ENCODE data around the gene MARCHF2.
"Not testable (repeated sequence)": the region's sequence is repeated elsewhere in the genome, so short reads cannot be mapped to it uniquely, and the experiment has no call there.

The MARCHF2 gene

DNA sequence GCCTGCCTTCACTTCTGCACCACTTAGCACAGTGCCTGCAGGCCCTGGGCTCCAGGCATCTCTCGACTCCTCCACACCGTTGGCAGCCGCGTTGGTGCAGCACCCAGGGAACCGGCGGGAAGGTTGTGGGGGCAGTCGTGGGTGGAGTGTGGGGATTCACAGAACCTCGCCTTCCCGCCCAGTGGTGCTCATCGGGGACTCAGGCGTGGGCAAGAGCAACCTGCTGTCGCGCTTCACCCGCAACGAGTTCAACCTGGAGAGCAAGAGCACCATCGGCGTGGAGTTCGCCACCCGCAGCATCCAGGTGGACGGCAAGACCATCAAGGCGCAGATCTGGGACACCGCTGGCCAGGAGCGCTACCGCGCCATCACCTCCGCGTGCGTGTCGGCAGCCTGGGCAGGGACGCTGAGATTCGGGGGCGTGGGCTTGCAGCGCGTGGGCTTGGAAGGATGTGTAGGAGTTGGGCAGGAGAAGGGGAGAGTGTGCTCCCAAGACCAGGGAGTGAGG, 13.4 kb upstream of the MARCHF2 start:
- H3K9ac ChIP-seq (ENCODE audit: low read depth, low read length): no peak overlapping the region

DNA sequence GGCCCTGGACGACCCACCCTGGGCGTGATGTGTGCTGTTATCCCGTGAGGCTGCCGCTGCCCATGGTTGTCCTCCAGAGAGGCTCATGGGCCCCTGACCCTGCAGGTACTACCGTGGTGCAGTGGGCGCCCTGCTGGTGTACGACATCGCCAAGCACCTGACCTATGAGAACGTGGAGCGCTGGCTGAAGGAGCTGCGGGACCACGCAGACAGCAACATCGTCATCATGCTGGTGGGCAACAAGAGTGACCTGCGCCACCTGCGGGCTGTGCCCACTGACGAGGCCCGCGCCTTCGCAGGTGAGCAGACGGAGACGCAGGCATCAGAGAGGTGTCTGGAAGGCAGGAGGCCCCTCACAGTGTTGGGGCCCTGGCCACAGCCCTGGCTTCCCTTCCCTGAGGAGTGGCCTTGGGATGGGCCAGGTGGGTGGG, 11.1 kb upstream of the MARCHF2 start:
- H3K27me3 ChIP-seq (ENCODE audit: control insufficient read depth, insufficient read depth, low read length): no peaks in the 10 kb centered on the region
- no peak overlapping the region for H3K4me3 ChIP-seq (ENCODE audit: low read depth, low read length)
- H3K9me3 ChIP-seq (ENCODE audit: control insufficient read depth, insufficient read depth, low read length): no peaks in the 10 kb centered on the region
- H3K36me3 ChIP-seq (ENCODE audit: control insufficient read depth, insufficient read depth, low read length): peaks cover 15% of the 10 kb centered on the region
- H3K4me1 ChIP-seq (ENCODE audit: control insufficient read depth, insufficient read depth, low read length): peaks cover under 1% of the 10 kb centered on the region
- H3K9ac ChIP-seq (ENCODE audit: low read depth, low read length): no peak overlapping the region

More for the DNA sequence above, 13.4 kb upstream of the MARCHF2 start:
- H3K27me3 ChIP-seq (ENCODE audit: control insufficient read depth, insufficient read depth, low read length): no peaks in the 10 kb centered on the region
- peaks cover 13% of the 10 kb centered on the region for H3K36me3 ChIP-seq (ENCODE audit: control insufficient read depth, insufficient read depth, low read length)
- H3K4me1 ChIP-seq (ENCODE audit: control insufficient read depth, insufficient read depth, low read length): peaks cover 4% of the 10 kb centered on the region
- H3K9me3 ChIP-seq (ENCODE audit: control insufficient read depth, insufficient read depth, low read length): no peaks in the 10 kb centered on the region
- H3K4me3 ChIP-seq (ENCODE audit: low read depth, low read length): no peak overlapping the region

DNA sequence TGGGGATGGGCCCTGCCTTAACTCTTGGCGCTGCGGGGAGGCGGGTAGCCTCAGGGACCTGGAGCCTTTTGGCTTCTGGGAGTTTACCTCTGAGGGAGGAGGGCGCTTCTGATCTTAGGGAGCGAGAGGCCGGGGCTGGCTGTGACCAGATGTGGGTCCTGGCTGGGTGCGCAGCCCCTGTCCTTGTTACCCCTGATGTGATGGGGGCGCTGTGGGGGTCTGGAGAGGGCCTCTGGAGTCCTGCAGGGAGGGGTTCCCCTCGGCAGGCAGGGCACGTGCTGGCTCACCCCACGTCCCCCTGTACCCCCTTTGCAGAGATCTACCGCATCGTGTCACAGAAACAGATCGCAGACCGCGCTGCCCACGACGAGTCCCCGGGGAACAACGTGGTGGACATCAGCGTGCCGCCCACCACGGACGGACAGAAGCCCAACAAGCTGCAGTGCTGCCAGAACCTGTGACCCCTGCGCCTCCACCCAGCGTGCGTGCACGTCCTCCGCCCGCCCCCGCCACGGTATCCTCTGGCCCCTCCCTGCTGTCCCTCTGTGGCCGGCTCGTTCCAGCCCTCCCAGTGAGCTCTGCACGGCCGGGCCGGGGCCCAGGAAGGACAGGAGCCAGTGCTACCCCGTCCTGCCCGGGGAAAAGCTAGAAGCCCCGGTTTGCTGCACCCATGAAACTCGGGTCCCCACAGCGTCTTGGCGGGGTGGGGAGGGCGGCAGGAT, 9.8 kb upstream of the MARCHF2 start:
- Histone ChIP-seq H3K27me3 (ENCODE audit: control insufficient read depth, insufficient read depth, low read length) (no peaks in the 10 kb centered on the region), H3K9ac (ENCODE audit: low read depth, low read length) (no peak overlapping the region), H3K4me1 (ENCODE audit: control insufficient read depth, insufficient read depth, low read length) (no peaks in the 10 kb centered on the region), H3K4me3 (ENCODE audit: low read depth, low read length) (no peak overlapping the region), H3K36me3 (ENCODE audit: control insufficient read depth, insufficient read depth, low read length) (peaks cover 15% of the 10 kb centered on the region), H3K9me3 (ENCODE audit: control insufficient read depth, insufficient read depth, low read length) (no peaks in the 10 kb centered on the region)

DNA sequence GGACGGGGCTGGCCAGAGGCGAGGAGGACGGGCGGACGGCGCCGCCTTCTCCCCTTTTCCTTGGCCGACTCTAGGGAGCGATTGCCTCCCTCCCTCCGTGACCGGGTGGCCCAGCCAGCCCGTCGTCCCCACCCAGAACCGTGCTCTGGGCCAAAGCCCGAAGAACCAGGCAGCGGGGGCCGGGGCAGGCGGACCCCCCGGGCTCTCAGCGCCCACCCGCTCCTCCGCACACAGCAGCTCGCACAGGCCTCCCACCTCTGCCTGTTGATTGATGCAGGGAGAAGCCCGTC, 9.3 kb upstream of the MARCHF2 start:
- H3K36me3 ChIP-seq (ENCODE audit: control insufficient read depth, insufficient read depth, low read length): peaks cover 15% of the 10 kb centered on the region
- no peak overlapping the region for H3K9ac ChIP-seq (ENCODE audit: low read depth, low read length)
- no peaks in the 10 kb centered on the region for H3K27me3 ChIP-seq (ENCODE audit: control insufficient read depth, insufficient read depth, low read length)
- H3K4me3 ChIP-seq (ENCODE audit: low read depth, low read length): no peak overlapping the region
- H3K9me3 ChIP-seq (ENCODE audit: control insufficient read depth, insufficient read depth, low read length): no peaks in the 10 kb centered on the region
- H3K4me1 ChIP-seq (ENCODE audit: control insufficient read depth, insufficient read depth, low read length): no peaks in the 10 kb centered on the region

DNA sequence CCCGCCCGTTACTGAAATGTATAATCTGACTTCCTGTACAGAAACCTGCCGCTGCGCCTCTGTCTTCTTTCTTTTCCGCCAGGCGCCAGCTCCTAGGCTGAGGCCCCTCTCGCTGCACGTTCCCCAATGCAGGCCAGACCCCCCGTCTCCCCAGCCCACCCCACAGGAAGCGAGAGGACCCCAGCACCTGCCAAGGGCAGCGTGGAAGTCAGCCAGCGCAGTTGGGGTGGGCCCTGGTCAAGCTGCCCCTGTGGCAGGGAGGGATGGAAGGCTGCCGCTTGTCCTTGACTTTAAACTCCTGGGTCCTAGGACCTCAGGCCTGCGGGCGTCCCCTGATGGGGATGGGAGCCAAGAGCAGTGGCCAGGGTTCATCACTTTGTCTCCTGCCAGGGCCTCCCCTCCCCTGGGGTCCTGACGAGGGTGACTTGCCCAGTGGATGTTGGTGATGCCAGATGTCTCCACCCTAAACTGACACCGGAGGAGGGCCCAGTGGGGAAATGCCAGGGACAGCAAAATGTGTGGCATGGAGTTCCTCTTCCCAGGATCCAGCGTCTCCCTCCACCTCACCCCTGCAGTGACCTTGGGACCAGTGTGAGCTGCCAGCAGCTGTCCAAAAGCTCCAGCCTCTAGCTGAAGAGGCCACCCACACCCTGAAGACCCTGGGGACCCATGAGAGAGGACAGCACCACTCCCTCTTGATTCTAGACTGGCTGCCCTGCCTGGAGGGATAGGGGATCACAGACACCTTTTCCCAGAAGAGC, 8.5 kb upstream of the MARCHF2 start:
- Histone ChIP-seq H3K4me1 (ENCODE audit: control insufficient read depth, insufficient read depth, low read length) (no peaks in the 10 kb centered on the region), H3K36me3 (ENCODE audit: control insufficient read depth, insufficient read depth, low read length) (peaks cover 15% of the 10 kb centered on the region), H3K4me3 (ENCODE audit: low read depth, low read length) (no peak overlapping the region), H3K9ac (ENCODE audit: low read depth, low read length) (no peak overlapping the region), H3K27me3 (ENCODE audit: control insufficient read depth, insufficient read depth, low read length) (no peaks in the 10 kb centered on the region), H3K9me3 (ENCODE audit: control insufficient read depth, insufficient read depth, low read length) (no peaks in the 10 kb centered on the region)

DNA sequence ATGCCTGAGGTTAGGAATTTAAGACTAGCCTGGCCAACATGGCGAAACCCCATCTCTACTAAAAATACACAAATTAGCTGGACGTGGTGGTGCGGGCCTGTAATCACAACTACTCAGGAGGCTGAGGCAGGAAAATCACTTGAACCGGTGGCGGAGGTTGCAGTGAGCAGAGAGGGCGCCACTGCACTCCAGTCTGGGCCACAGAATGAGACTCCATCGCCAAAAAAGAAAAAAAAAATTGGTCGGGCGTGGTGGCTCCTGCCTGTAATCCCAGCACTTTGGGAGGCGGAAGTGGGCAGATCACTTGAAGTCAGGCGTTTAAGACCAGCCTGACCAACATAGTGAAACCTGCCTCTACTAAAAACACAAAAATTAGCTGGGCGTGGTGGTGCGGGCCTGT, 2.4 kb upstream of the MARCHF2 start:
- not testable (repeated sequence) for H3K36me3 ChIP-seq (ENCODE audit: control insufficient read depth, insufficient read depth, low read length); H3K4me3 ChIP-seq (ENCODE audit: low read depth, low read length); H3K9ac ChIP-seq (ENCODE audit: low read depth, low read length); H3K9me3 ChIP-seq (ENCODE audit: control insufficient read depth, insufficient read depth, low read length); H3K4me1 ChIP-seq (ENCODE audit: control insufficient read depth, insufficient read depth, low read length); H3K27me3 ChIP-seq (ENCODE audit: control insufficient read depth, insufficient read depth, low read length)

DNA sequence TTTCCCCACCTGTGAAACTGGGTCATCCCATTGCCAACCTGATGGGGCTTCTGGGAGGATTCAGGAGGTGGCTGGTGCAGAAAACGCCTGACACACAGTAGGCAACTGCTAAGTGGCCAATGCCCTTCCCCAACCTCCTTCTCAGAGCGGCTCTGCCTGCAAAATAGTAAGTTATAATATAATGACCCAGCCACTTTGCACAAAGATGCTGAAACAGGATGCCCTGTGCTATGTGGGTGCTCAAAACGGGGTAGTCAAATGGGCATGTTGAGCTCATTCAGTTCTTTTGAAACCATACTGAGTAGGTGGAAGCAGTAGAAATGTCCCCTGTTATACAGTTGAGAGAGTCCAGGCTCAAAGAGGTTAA, 507 bp downstream of the MARCHF2 start:
- Histone ChIP-seq H3K4me1 (ENCODE audit: control insufficient read depth, insufficient read depth, low read length) (peaks cover 2% of the 10 kb centered on the region), H3K4me3 (ENCODE audit: low read depth, low read length) (peak overlapping the region; percentile 72), H3K27me3 (ENCODE audit: control insufficient read depth, insufficient read depth, low read length) (peaks cover 3% of the 10 kb centered on the region), H3K9ac (ENCODE audit: low read depth, low read length) (no peak overlapping the region), H3K36me3 (ENCODE audit: control insufficient read depth, insufficient read depth, low read length) (no peaks in the 10 kb centered on the region), H3K9me3 (ENCODE audit: control insufficient read depth, insufficient read depth, low read length) (no peaks in the 10 kb centered on the region)

DNA sequence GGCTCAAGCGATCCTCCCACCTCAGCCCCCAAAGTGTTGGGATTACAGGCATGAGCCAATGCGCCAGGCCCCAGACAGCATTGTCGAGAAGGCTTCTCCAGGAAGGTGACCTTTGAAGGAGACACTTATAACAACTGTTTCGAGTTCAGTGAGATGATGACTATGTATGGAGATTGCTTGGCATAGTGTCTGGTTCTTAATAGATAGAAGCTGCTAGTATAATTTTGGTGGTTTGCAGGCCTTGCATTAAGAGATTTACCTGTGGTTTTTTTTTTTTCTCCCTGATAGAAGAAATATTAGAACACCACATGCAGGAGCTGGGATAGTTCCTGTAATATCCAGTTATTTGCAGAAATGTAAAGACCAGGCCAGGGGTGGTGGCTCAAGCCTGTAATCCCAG, 3.7 kb downstream of the MARCHF2 start:
- Histone ChIP-seq H3K9me3 (ENCODE audit: control insufficient read depth, insufficient read depth, low read length) (no peaks in the 10 kb centered on the region), H3K9ac (ENCODE audit: low read depth, low read length) (no peak overlapping the region), H3K4me1 (ENCODE audit: control insufficient read depth, insufficient read depth, low read length) (peaks cover 2% of the 10 kb centered on the region), H3K36me3 (ENCODE audit: control insufficient read depth, insufficient read depth, low read length) (peaks cover 2% of the 10 kb centered on the region), H3K4me3 (ENCODE audit: low read depth, low read length) (no peak overlapping the region), H3K27me3 (ENCODE audit: control insufficient read depth, insufficient read depth, low read length) (peaks cover 3% of the 10 kb centered on the region)

DNA sequence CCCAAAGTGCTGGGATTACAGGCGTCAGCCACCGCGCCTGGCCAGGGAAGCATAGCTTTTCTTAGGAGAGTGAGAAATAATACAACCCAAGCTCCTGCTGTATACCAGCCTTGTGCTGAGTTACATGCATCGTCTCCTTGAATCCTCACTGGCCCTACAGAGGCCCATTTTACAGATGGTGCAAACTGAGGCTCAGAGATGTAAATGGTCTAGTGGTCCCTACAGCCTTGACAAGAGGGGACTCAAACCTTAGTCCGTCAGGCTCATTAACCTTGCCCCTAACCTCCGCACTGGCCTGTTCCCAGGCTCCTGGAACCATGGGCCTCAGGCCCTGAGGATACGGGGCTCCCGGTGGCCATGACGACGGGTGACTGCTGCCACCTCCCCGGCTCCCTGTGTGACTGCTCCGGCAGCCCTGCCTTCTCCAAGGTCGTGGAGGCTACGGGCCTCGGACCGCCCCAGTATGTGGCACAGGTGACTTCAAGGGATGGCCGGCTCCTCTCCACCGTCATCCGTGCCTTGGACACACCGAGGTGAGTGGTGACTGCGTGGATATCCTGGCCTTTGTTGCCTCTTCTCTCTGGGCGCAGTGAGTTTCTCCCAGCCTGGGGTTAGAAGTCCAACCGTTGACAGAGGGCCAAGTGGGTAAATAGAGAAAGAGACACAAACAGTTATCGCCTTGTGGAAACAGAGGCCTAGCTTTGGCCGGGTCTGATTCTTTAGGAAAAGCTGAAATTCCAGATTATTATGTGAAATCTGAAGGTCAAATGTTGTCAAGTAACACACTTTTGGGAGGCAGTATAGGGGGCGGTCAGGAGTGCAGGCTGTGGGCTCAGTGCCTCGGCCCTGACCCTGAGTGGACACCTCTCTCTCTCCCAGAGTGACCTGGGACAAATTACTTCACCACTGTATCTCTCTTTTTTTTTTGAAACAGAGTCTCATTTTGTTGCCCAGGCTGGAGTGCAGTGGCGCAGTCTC, 8.7 kb downstream of the MARCHF2 start:
- H3K9ac ChIP-seq (ENCODE audit: low read depth, low read length): no peak overlapping the region
- no peaks in the 10 kb centered on the region for H3K27me3 ChIP-seq (ENCODE audit: control insufficient read depth, insufficient read depth, low read length)
- H3K4me3 ChIP-seq (ENCODE audit: low read depth, low read length): no peak overlapping the region
- H3K4me1 ChIP-seq (ENCODE audit: control insufficient read depth, insufficient read depth, low read length): no peaks in the 10 kb centered on the region
- H3K36me3 ChIP-seq (ENCODE audit: control insufficient read depth, insufficient read depth, low read length): peaks cover 3% of the 10 kb centered on the region
- no peaks in the 10 kb centered on the region for H3K9me3 ChIP-seq (ENCODE audit: control insufficient read depth, insufficient read depth, low read length)

DNA sequence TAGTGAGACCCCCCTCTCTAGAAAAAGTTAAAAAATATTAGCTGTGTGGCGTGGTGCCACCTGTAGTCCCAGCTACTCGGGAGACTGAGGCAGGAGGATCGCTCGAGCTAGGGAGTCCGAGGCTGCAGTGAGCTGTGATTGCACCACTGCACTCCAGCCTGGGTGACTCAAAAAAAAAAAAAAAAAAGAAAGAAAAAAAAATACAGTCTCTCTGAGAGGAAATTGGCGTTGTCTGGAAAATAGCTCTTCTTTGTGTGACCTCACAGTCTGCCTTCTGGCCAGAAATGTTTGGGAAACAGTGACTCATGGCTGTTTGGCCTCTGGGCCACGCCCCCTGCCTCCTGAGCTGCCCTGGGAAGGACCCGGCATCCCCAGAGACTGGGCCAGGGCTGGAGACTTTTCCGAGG, 10.7 kb downstream of the MARCHF2 start:
- no peaks in the 10 kb centered on the region for H3K27me3 ChIP-seq (ENCODE audit: control insufficient read depth, insufficient read depth, low read length)
- no peaks in the 10 kb centered on the region for H3K9me3 ChIP-seq (ENCODE audit: control insufficient read depth, insufficient read depth, low read length)
- no peak overlapping the region for H3K9ac ChIP-seq (ENCODE audit: low read depth, low read length)
- H3K4me1 ChIP-seq (ENCODE audit: control insufficient read depth, insufficient read depth, low read length): no peaks in the 10 kb centered on the region
- no peak overlapping the region for H3K4me3 ChIP-seq (ENCODE audit: low read depth, low read length)
- peaks cover 5% of the 10 kb centered on the region for H3K36me3 ChIP-seq (ENCODE audit: control insufficient read depth, insufficient read depth, low read length)

DNA sequence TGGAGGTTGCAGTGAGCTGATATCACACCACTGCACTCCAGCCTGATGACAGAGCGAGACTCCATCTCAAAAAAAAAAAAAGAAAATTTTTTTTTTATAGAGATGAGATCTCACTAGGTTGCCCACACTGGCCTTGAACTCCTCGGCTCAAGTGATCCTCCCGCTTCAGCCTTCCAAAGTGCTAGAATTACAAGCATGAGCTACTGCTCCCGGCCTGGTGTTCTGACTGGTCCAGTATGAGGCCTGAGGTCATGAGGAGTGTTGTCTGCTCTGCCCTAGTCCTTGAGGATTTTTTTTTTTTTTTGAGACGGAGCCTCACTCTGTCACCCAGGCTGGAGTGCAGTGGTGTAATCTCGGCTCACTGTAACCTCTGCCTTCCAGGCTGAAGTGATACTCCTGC, 12.2 kb downstream of the MARCHF2 start:
- H3K9me3 ChIP-seq (ENCODE audit: control insufficient read depth, insufficient read depth, low read length); H3K27me3 ChIP-seq (ENCODE audit: control insufficient read depth, insufficient read depth, low read length); H3K9ac ChIP-seq (ENCODE audit: low read depth, low read length); H3K4me1 ChIP-seq (ENCODE audit: control insufficient read depth, insufficient read depth, low read length); H3K4me3 ChIP-seq (ENCODE audit: low read depth, low read length); H3K36me3 ChIP-seq (ENCODE audit: control insufficient read depth, insufficient read depth, low read length): not testable (repeated sequence)
